GM21423 (cell line): ENCODE results near the gene TLE2.
"Not testable (repeated sequence)": the region's sequence is repeated elsewhere in the genome, so short reads cannot be mapped to it uniquely, and the experiment has no call there.

Experiments used
- ATAC-seq: cut with Tn5 transposase; IDR thresholded peaks from one replicate; pipeline ENCODE4 v1.9.1; 2021; ENCODE audit warnings: mild to moderate bottlenecking, moderate library complexity; ENCODE audit not compliant: unreplicated experiment

Gene TLE2

GRCh38 chr19:3038214-3038613 is 9.1 kb upstream of the TLE2 start:
- no peak for ATAC-seq

DNA sequence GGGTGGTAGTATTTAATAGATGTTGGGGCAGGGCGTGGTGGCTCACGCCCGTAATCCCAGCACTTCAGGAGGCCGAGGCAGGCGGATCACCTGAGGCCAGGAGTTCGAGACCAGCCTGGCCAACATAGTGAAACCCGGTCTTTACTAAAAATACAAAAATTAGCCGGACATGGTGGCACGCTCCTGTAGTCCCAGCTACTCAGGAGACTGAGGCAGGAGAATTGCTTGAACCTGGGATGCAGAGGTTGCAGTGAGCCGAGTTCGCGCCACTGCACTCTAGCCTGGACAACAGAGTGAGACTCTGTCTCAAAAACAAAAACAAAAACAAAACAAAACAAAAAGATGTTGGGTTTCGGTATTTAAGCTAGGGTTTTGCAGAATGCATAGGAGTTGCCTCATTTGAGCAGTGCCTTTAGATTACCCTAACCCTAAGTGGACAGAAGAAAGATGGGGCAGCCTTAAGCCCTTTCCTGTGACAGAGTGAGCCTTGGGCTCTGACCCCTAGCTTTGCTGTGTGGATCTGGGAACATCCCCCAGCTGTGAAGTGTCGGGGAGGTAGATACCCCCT is 8.0 kb upstream of the TLE2 start:
- not testable (repeated sequence) for ATAC-seq

- peak; percentile 46 for ATAC-seq
Observed at GRCh38 chr19:3036119-3036976, 7.3 kb upstream of the TLE2 start.

GRCh38 chr19:3035542-3036118 is 6.5 kb upstream of the TLE2 start:
- peak; percentile 87 for ATAC-seq

GRCh38 chr19:3034656-3035541 is 5.8 kb upstream of the TLE2 start:
- ATAC-seq, result no peak

DNA sequence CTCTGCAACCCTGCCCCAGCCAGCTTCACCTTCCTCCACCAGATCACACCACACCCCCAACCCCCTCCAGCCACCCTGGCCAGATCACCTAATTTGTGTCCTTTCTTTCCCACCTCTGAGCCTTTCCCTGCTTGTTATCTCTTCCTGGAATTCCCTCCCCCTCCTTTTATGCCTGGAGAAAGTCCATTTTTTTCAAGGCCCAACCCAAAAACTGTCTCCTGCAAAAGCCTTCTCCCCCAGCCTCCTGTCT is 5.3 kb upstream of the TLE2 start:
- no peak for ATAC-seq

DNA sequence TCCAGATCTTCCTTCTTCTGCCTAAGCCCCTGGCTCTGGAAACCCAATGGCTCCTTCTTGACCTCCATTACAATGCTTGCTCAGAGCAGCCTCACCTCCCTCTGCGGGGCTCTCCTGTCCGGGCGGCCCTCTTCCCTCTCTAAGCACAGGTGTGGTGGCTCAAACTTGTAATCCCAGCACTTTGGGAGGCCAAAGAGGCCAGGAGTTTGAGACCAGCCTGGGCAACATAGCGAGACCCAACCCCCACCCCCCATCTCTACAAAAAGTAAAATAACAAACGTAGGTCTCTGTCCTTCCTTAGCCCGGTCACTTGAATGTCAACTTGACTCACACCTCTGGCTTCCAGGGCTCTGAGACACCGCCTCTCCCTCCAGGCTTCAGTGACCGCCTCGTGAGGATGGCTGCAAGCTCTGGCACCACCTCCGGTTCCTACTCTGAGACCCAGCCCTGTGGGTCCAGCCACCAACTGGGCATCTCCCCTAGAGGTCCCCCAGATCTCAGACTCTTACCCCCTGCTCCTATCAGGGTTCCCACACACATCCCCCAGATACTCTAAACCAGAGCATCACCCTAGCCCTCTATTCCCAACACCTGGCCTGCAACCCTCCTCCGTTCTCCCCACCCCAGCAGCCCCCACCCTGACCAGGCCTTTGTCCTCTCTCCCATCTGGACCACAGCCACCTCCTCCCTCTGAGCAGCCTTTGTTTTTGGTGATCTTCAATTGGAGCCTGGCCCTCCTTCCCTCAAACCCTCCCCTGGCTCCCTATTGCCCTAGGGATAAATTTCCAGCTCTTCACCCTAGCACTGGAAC is 4.7 kb upstream of the TLE2 start:
- no peak for ATAC-seq

DNA sequence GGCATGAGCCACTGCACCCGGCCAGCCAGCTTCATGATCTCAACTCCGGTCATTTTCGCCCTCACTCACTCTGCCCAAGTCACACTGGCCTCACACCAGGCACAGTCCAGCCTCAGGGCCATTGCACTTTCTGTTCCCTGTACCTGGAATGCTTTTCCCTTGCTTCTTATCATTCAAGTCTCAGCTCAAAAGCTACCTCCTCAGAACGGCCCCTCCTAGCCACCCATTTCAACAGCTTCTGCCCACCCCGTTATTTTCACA is 2.5 kb upstream of the TLE2 start:
- ATAC-seq, result no peak

GRCh38 chr19:3028305-3029064 is 595 bp downstream of the TLE2 start:
- no peak for ATAC-seq

DNA sequence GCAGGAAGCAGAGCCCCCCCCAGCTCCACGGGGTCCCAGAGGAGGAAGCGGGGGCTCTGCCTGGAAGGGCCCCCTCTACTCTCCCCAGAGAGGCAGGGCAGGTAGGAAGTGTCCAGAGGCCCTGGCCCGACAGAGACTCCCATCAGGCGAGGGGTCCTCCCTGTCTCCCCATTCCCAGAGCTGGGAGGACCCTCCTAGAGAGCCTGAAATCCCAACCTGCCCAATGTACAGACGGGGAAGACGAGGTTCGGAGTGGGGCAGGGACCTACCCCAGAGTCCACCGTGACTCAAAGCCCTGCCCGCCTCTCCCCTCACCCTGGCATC is 1.1 kb downstream of the TLE2 start:
- no peak for ATAC-seq

DNA sequence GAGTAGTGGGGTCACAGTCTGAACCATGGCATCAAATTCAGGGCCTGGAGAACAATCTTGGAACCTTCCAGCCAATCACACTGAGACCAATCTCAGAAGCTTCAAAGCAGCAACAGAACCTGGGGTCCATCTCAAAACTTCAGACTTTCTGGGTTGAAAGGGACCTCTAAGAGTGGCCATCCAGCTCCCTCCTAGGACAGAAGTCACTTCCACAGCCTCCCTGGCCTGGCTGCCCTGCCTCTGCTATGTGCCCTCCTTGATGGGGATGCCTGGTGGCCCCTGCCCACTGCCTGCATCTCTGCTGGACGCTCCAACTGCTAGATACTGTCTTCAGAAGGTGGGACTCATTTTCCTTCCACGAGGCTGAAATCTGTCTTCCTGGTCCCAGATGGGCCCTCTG is 1.8 kb downstream of the TLE2 start:
- no peak for ATAC-seq

DNA sequence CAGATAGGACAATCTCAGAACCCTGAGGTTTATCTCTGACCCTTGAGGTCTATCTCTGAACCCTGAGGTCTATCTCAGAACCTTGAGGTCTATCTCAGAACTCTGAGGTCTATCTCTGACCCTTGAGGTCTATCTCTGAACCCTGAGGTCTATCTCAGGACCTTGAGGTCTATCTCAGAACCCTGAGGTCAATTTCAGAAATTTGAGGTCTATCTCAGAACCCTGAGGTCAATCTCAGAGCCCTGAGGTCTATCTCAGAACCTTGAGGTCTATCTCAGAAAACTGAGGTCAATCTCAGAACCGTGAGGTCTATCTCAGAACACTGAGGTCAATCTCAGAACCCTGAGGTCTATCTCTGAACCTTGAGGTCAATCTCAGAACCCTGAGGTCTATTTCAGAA is 2.3 kb downstream of the TLE2 start:
- no peak for ATAC-seq

DNA sequence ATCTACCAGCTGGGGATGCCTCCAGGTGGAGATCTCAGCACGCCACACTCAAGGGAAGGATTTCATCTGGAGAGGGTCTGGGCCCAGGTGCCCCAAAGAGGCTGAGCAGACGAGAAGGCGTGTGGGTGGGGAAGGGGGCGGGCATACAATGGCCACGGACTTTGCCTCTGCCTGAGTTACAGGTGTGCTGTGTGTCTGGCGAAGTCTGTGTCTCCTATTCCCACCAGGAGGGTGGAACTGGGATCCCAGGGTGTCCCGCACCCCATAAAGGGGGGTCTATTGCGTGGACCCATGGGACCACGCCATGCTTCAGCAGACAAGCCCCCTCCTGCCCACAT is 3.6 kb downstream of the TLE2 start:
- ATAC-seq, result no peak

DNA sequence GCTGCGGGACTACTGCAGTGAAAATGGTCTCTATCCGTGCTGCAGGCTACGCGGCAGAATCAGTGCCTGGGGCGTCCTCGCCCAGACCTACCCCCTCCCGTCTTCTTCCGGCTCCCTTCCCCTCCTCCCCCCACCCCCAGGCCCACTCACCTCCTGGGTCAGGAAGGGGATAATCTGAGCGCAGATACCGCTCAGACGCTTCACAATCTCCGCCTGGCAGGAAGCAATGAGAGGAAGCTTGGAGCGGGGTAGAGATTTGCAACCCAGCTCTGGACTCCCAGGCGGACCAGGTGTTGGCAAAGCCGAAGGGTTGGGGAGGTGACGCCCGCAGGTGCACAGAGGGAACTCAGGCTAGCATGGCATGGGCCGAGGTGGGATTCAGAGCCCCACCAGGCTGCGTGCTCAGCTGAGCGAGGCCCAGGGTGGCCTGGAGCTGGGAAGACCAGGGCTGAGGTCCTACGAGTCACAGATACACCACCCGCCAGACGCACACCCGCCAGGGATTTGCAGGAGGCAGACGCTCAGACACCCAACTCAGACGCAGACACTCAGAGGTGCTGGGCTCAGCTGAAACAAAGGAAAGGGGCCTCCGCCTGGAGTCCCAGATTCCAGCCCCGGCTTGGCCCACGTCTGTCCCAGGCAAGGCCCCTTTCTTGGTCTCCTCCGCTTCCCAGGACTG is 4.1 kb downstream of the TLE2 start:
- ATAC-seq, result no peak

DNA sequence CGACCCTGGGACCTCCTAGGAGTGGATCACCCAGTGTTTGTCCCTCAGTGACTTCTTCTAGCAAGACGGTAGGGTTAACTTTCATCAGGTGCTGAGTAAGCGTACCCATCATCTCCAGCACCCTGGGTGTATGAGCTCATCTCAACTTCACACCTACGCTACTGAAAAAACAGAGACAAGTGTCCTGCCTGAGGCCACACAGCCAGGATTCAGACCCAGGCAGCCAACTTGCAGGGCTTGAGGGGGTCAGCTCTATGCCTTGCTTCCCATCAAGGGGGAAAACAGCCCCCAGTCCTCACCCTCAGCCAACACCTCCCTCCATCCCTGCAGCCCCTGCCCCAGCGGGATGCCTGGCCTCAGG is 4.6 kb downstream of the TLE2 start:
- no peak for ATAC-seq

DNA sequence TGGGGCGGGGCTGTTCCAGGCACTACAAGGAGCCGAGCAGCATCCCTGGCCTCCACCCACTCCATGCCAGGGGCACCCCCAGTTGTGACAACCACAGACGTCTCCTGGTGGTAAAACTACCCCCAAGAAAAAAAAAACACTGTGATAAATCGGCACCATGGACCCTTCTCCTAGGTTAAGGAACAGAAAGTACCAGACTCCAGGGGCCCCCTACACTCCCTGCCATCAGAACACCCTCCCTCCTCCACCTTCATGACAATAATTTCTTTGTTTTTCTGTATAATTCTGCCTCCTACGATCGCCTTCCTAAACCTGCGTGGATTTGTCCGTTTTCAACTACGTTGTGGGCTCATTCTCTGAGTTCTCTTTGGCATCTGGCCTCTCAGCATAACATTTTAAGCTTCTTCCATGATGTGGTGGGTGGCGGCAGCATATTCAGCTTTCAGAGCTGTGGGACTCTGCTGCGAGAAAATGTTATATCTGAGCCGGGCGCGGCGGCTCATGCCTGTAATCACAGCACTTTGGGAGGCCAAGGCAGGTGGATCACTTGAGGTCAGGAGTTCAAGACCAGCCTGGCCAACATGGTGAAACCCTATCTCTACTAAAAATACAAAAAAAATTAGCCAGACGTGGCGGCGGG is 8.6 kb downstream of the TLE2 start:
- ATAC-seq, result no peak

DNA sequence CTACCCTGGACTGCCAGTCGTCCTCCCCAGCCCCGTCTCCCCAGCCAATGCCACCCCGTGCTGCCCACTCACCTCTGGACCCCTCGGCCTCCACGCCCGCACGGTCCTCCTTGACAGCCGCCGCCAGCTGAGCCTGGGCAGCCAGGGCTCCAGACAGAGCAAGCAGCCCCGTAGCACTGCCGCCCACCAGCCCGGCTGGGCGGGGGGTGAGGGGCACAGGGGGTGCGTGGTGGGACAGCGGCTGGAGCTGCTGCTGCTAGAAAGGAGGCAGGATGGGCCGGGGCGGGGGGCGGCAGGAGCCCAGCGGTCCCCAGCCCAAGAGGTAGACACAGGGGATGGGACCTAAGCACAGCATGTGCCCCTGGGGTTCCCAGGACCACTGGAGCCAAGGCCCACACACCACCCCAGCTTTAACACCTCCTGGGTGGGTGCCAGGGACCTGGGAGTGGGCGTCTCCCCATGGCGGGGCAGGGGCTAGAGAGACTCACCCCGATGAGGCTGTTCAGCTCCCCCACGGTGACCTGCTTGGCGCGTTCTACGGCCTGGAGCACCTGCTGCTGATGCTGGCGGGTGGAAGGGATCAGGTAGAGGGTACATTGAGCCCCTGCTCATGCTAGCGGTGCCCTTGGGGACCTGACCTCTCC is 9.7 kb downstream of the TLE2 start:
- no peak for ATAC-seq

DNA sequence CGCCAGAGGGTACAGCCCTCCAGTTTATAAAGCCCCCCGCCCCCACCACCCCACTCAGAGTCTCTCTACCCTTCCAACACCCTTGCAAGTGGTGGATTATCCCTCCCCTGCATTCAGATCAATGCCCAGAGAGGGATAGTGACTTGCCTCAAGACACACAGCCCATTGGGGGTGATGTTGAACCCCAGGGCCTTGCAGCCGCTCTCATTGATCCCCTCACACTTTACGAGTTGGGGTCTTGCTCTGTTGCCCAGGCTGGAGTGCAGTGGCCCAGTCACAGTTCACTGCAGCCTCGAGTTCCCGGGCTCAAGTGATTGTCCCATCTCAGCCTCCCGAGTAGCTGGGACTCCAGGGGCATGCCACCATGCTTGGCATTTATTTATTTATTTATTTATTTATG is 11.2 kb downstream of the TLE2 start:
- no peak for ATAC-seq
